Lung (tissue), 12 donors: ENCODE results near the gene FEM1B. TPM values are rescaled to one million over a fixed set of nuclear protein-coding genes. Genes with fewer than 3 reads are reported as not detected.

Experiments
- ATAC-seq: fragments of 200-7000 bp; cut with Tn5 transposase; one replicate; pipeline ENCODE4 v1.9.1; 2020; ENCODE audit warnings: moderate number of reproducible peaks; ENCODE audit not compliant: insufficient read depth, low FRiP score
- DNase-seq, 3 donors: peaks; one replicate each; pipeline ENCODE4 v3.0.0-alpha.2; 2013 to 2017
- H3K27ac ChIP-seq, 2 donors: one replicate each; pipeline ENCODE4 v1.5.1; 2013; ENCODE audit warnings: mild to moderate bottlenecking in 2 of 2, moderate library complexity in 2 of 2, control low read depth in 1 of 2, inconsistent platforms in 1 of 2, low read depth in 1 of 2, low read length in 1 of 2
- H3K27me3 ChIP-seq, 3 donors: one replicate each; pipeline ENCODE4 v1.5.1; 2013; ENCODE audit warnings: low read length in 2 of 3; ENCODE audit not compliant: control insufficient read depth in 3 of 3, insufficient read depth in 3 of 3
- H3K36me3 ChIP-seq, 4 donors: one replicate each; pipeline ENCODE4 v1.5.1; 2013; ENCODE audit warnings: low read length in 4 of 4, mild to moderate bottlenecking in 1 of 4, moderate library complexity in 1 of 4; ENCODE audit not compliant: control insufficient read depth in 4 of 4, insufficient read depth in 4 of 4
- H3K4me1 ChIP-seq, 5 donors: one replicate each; pipeline ENCODE4 v1.5.1; 2013; ENCODE audit warnings: low read length in 5 of 5, mild to moderate bottlenecking in 2 of 5, moderate library complexity in 1 of 5; ENCODE audit not compliant: control insufficient read depth in 5 of 5, insufficient read depth in 5 of 5
- H3K4me3 ChIP-seq: one replicate; pipeline ENCODE4 v1.5.1; 2013; ENCODE audit warnings: mild to moderate bottlenecking, control low read depth, moderate library complexity
- H3K9ac ChIP-seq, 2 donors: one replicate each; pipeline ENCODE4 v1.5.1; 2013; ENCODE audit warnings: low read length in 2 of 2, control low read depth in 1 of 2; ENCODE audit not compliant: insufficient read depth in 1 of 2
- H3K9me3 ChIP-seq, 4 donors: one replicate each; pipeline ENCODE4 v1.5.1; 2013; ENCODE audit warnings: low read length in 3 of 4, mild to moderate bottlenecking in 1 of 4, moderate library complexity in 1 of 4; ENCODE audit not compliant: control insufficient read depth in 4 of 4, insufficient read depth in 3 of 4
- CTCF ChIP-seq: IDR thresholded peaks from 2 replicates; pipeline ENCODE4 v1.5.1; 2012; ENCODE audit warnings: mild to moderate bottlenecking; ENCODE audit errors: control extremely low read depth, extremely low read depth
- WGBS, 2 donors: extraction: QIAGEN DNeasy Blood & Tissue Kit; methylation state at CpG; one replicate each; pipeline ENCODE4 v1.1.7; 2013; 5-methylcytosine and 5-hydroxymethylcytosine counted together
- polyA plus RNA-seq, 2 donors: library from polyadenylated mRNA; stranded (reverse); fragments of 200-250 nt; gene quantifications; one replicate each; pipeline ENCODE4 v1.2.1, GENCODE V29; 2013
- total RNA-seq, 2 donors: library from RNA; depleted of rRNA in 1 of 2; stranded (reverse); fragments of >200 nt in 1 of 2; gene quantifications; one replicate each; pipeline ENCODE4 v1.2.1, GENCODE V29; 2014 to 2021
- donor health status: control.
- donor health status: control.
- donor health status: Bipolar disorder and iron deficiency.
- donor health status: healthy.
- donor health status: DM: yes; HTN: yes; CAD: no.

Gene FEM1B
- total and polyA plus RNA-seq, 4 donors, result 8.1 to 57.7 (median 30.5) TPM

- peaks cover 0 to 23% (median 0%) of the 10 kb centered on the region in 5 donors for H3K4me1 ChIP-seq
- no peak for ATAC-seq
- H3K9ac ChIP-seq, result no peak overlapping the region
- TF ChIP-seq CTCF, result no peak
- 91 to 92% methylated on average over 4 of the region's 4 CpGs for WGBS, 2 donors
- H3K36me3 ChIP-seq, result no peaks in the 10 kb centered on the region
- H3K4me3 ChIP-seq, result no peak overlapping the region
- no peaks in the 10 kb centered on the region for H3K27me3 ChIP-seq
- H3K27ac ChIP-seq, result no peak overlapping the region
- DNase-seq, result no peak
- H3K9me3 ChIP-seq, result no peaks in the 10 kb centered on the region
These were observed 42.5 kb upstream of the FEM1B start for GRCh38 chr15:68235022-68235421.

- TF ChIP-seq CTCF, result no peak
- no peak for ATAC-seq
- no peak overlapping the region for H3K4me3 ChIP-seq
These were observed 38.5 kb upstream of the FEM1B start for GRCh38 chr15:68239025-68239424.

GRCh38 chr15:68241088-68241935 is 36.2 kb upstream of the FEM1B start:
- Histone ChIP-seq H3K4me1 (no peaks in the 10 kb centered on the region), H3K27ac (no peak overlapping the region), H3K4me3 (no peak overlapping the region), H3K36me3 (no peaks in the 10 kb centered on the region), H3K27me3 (no peaks in the 10 kb centered on the region), H3K9me3 (peaks cover 0 to 6% (median 2%) of the 10 kb centered on the region in 4 donors), H3K9ac (no peak overlapping the region)
- DNase-seq (no peak), ATAC-seq (no peak)
- TF ChIP-seq CTCF, result no peak
- 80 to 86% methylated on average over 5 of the region's 5 CpGs for WGBS, 2 donors

More at GRCh38 chr15:68239025-68239424, 38.5 kb upstream of the FEM1B start:
- H3K27ac ChIP-seq, result no peak overlapping the region
- H3K36me3 ChIP-seq, result no peaks in the 10 kb centered on the region
- H3K27me3 ChIP-seq, result no peaks in the 10 kb centered on the region
- peaks cover 0 to 1% (median 0%) of the 10 kb centered on the region in 4 donors for H3K9me3 ChIP-seq
- H3K9ac ChIP-seq, result no peak overlapping the region
- no peak for DNase-seq
- H3K4me1 ChIP-seq, result peaks cover 0 to 5% (median 0%) of the 10 kb centered on the region in 5 donors
